ENCODE measurements around the gene POU2AF2.
"Not testable (repeated sequence)": the region's sequence is repeated elsewhere in the genome, so short reads cannot be mapped to it uniquely, and the experiment has no call there.

POU2AF2 gene

DNA sequence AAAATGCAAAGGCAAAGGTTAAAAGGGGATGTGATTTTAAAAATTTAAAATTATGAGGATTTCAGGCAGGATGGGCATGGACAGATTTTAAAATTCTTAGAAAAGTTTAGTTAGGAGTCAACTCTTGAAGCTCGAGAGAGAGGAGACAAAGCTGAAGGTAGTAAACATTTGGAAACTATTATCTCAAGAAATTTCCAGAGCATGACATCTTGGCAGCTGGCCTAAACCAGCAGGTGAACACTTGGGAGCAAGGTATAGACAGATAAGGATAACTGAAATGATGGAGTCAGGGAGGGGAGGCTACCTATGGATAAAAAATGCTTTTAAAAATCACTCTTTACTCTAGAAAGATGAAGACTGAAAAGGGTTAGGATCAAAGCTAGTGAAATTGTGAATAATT lies 66.6 kb downstream of the POU2AF2 start:
- no peak overlapping the region for H2AFZ ChIP-seq (ENCODE audit: low read depth, low read length)
- H3K27me3 ChIP-seq (ENCODE audit: insufficient read depth, low read length): no peaks in the 10 kb centered on the region
- no peaks in the 10 kb centered on the region for H3K9me3 ChIP-seq (ENCODE audit: low read length)
- no peaks in the 10 kb centered on the region for H3K4me1 ChIP-seq (ENCODE audit: insufficient read depth, low read length)
- no peaks in the 10 kb centered on the region for H3K36me3 ChIP-seq (ENCODE audit: insufficient read depth, low read length)
- H3K4me3 ChIP-seq (ENCODE audit: low read length): no peak overlapping the region

DNA sequence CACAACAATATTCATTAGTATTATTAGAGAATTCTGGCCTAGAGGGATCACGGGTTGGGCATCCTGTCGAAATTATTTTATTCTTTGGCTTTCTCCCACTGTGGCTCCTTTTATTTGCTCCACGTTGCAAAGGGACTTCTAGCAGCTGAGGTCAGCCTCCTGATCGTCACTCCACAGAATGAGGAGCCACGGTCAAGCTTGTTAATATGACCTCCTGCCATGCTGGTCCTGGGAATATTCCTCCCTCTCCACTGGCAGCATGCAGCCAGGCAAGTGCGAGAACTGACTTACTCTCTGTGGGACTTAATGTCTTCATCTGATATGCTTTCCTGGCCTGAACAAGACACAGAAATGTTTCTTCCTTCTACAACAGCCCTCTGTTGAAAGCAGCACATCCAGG lies 73.8 kb downstream of the POU2AF2 start:
- Histone ChIP-seq H3K4me3 (ENCODE audit: low read length) (no peak overlapping the region), H3K36me3 (ENCODE audit: insufficient read depth, low read length) (no peaks in the 10 kb centered on the region), H3K9me3 (ENCODE audit: low read length) (no peaks in the 10 kb centered on the region), H3K27me3 (ENCODE audit: insufficient read depth, low read length) (no peaks in the 10 kb centered on the region), H3K4me1 (ENCODE audit: insufficient read depth, low read length) (no peaks in the 10 kb centered on the region), H2AFZ (ENCODE audit: low read depth, low read length) (no peak overlapping the region)

DNA sequence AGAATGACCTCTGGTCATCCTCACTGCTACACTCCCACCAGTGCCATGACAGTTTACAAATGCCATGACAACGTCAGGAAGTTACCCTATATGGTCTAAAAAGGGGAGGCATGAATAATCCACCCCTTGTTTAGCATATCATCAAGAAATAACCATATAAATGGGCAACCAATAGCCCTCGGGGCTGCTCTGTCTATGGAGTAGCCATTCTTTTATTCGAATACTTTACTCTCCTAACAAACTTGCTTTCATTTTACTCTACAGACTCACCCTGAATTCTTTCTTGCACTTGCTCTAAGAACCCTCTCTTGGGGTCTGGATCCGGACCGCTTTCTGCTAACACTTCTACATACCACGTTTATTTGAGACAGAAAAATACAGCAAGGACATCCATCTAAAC lies 74.7 kb downstream of the POU2AF2 start:
- H3K9me3 ChIP-seq (ENCODE audit: low read length); H3K4me1 ChIP-seq (ENCODE audit: insufficient read depth, low read length); H2AFZ ChIP-seq (ENCODE audit: low read depth, low read length); H3K27me3 ChIP-seq (ENCODE audit: insufficient read depth, low read length); H3K4me3 ChIP-seq (ENCODE audit: low read length); H3K36me3 ChIP-seq (ENCODE audit: insufficient read depth, low read length): not testable (repeated sequence)

DNA sequence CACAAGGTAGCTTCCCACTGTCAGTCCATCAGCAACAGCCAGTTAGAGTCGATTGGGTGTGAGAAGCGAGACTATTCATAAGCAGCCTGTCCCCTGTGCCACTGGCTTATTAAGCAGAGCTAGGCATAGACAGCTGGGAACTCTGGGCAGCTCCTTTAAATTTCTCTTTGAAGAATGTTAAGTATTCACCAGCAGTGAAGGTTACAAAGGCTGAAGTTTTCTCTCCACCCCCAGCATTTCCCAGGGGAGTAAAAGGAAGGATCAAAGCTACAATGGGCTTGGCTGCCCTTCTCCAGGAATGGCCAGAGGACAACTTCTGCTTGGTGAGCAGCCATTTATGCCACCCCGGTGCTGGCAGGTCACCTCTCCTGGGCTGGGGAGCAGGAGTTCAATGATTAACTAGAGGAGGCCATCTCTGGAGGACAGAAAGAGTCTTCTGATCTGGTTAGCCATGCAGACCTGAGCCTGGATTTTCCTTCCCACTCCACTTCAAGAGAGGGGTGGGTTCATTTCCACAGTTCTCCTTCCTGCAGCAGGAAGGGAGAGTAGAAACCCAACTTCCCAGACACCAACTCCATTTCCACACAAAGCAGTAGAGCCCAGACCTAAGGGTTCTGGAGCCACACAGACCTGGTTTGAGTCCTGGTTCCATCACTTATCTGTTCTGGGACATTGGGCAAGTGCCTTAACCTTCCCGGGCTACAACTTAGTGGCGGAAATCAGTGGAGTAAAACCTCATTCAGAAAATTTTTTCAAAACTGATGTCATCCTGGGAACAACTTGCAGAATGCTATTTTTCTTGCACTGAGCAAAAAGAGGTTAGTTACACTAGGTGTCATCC lies 75.4 kb downstream of the POU2AF2 start:
- Histone ChIP-seq H3K4me1 (ENCODE audit: insufficient read depth, low read length) (no peaks in the 10 kb centered on the region), H3K36me3 (ENCODE audit: insufficient read depth, low read length) (no peaks in the 10 kb centered on the region), H3K4me3 (ENCODE audit: low read length) (no peak overlapping the region), H3K9me3 (ENCODE audit: low read length) (no peaks in the 10 kb centered on the region), H2AFZ (ENCODE audit: low read depth, low read length) (no peak overlapping the region), H3K27me3 (ENCODE audit: insufficient read depth, low read length) (no peaks in the 10 kb centered on the region)

DNA sequence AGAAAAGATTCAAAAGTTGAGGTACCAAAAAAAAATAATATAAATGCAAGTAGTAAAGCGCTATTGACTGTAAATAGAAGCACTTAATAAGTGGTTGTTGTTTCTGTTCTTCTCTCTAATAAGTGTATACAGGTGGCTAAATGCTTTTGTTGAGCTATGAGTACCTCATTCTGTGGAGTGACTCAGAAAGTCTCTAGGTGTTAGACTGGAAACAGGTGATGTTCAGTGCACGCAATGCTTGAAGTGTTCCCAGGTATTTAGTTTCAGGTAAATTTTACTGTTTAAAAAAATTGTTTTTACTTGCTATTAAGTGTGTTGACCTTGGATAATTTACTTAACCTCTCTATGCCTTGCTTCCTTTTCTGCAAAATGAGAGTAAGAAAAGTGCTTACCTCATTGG lies 77.0 kb downstream of the POU2AF2 start:
- H3K4me3 ChIP-seq (ENCODE audit: low read length): no peak overlapping the region
- H2AFZ ChIP-seq (ENCODE audit: low read depth, low read length): no peak overlapping the region
- no peaks in the 10 kb centered on the region for H3K9me3 ChIP-seq (ENCODE audit: low read length)
- H3K27me3 ChIP-seq (ENCODE audit: insufficient read depth, low read length): no peaks in the 10 kb centered on the region
- H3K36me3 ChIP-seq (ENCODE audit: insufficient read depth, low read length): no peaks in the 10 kb centered on the region
- H3K4me1 ChIP-seq (ENCODE audit: insufficient read depth, low read length): no peaks in the 10 kb centered on the region

DNA sequence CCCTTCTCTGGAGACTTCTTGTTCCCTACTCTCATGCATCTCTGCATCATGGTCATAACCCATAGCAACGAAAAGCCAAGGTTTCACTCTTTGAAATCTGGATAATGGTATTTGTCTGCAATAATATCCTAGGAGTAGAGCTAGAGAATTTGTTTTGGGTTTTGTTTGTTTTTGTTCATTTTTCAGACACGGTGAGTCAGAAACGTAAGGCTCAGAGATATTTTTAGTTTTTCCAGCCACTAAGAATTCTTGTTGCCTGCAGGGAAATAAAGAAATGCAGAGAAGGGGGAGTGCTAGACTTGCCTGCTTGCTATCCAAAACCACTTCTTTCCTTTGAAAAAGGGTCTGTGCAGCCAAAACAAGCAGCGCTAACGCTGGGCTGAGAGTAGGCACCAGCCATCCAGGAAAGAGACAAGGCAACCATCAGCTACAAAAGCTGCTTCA lies 78.8 kb downstream of the POU2AF2 start:
- Histone ChIP-seq H3K9me3 (ENCODE audit: low read length) (no peaks in the 10 kb centered on the region), H3K4me3 (ENCODE audit: low read length) (no peak overlapping the region), H3K4me1 (ENCODE audit: insufficient read depth, low read length) (no peaks in the 10 kb centered on the region), H3K36me3 (ENCODE audit: insufficient read depth, low read length) (no peaks in the 10 kb centered on the region), H2AFZ (ENCODE audit: low read depth, low read length) (no peak overlapping the region), H3K27me3 (ENCODE audit: insufficient read depth, low read length) (no peaks in the 10 kb centered on the region)

DNA sequence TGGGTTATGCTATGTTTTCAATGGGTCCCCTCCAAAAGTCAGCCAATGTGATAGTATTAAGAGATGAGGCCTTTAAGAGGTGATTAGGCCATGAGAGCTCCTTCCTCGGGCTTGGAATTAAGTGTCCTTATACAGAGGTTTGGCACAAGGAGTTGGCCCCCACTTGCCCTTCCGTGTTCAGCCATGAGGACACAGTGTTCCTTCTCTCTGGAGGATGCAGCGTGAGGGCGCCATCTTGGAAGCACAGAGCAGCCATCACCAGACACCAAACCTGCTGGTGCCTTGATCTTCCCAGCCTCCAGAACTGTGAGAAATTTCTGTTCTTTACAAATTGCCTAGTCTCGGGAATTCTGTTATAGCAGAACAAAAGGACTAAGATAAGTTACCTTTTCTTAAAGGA lies 79.7 kb downstream of the POU2AF2 start:
- Histone ChIP-seq H3K4me1 (ENCODE audit: insufficient read depth, low read length) (no peaks in the 10 kb centered on the region), H3K27me3 (ENCODE audit: insufficient read depth, low read length) (no peaks in the 10 kb centered on the region), H3K36me3 (ENCODE audit: insufficient read depth, low read length) (no peaks in the 10 kb centered on the region), H3K9me3 (ENCODE audit: low read length) (no peaks in the 10 kb centered on the region), H2AFZ (ENCODE audit: low read depth, low read length) (no peak overlapping the region), H3K4me3 (ENCODE audit: low read length) (no peak overlapping the region)

DNA sequence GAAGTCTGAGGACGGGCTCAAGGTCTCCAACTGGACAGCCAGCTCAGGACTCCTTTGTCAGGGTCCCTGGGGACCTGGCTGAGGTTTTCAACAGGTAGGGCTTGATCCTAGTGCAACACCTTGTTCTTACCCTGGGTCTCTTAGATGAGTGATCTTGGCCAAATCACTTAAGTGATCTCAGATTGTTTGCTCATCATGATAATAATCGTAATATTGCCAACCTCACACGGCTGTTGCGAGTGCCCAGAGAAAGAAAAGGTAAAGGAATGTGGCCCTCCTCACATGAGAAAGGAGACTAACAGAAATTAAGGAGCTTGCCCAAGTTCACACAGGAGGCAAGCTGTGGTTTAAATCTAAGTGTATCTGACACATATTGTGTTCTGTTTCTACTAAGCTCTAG lies 81.3 kb downstream of the POU2AF2 start:
- no peaks in the 10 kb centered on the region for H3K36me3 ChIP-seq (ENCODE audit: insufficient read depth, low read length)
- H3K4me3 ChIP-seq (ENCODE audit: low read length): no peak overlapping the region
- no peaks in the 10 kb centered on the region for H3K27me3 ChIP-seq (ENCODE audit: insufficient read depth, low read length)

DNA sequence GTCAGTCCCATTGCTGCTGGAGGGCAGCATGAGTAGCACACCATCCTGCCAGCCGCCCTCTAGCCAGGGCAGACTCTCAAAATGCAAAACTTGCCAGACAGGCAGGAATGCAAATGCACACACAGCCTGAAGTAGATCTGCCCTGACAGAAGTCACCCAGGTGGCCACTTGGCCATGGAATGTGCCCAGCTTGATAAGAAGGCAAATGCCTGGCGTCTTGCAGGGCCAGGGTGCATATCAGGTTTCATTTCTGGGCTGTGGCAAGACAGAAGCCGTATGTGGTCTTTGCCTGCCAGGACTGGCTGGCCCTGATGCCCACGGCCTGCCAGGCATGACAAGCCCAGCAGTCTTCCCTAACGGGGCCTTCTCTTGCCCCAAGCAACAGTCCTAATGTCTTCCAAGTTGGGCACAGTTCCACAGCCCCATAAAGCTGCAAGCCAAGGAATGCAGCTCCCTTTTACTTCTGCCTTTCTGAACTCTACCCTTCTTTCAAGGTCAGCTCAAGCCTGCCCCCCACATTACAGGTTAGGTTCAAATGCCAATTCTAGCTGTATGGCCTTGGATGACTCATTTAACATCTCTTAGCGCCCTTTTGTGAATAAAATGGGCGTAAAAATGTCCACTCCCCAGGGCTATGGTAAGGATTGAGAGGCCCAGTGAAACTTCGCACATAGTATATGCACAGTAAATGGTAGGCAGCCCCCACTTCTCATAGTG lies 82.5 kb downstream of the POU2AF2 start:
- H2AFZ ChIP-seq (ENCODE audit: low read depth, low read length): no peak overlapping the region
- H3K27me3 ChIP-seq (ENCODE audit: insufficient read depth, low read length): no peaks in the 10 kb centered on the region
- no peak overlapping the region for H3K4me3 ChIP-seq (ENCODE audit: low read length)
- no peaks in the 10 kb centered on the region for H3K4me1 ChIP-seq (ENCODE audit: insufficient read depth, low read length)
- no peaks in the 10 kb centered on the region for H3K9me3 ChIP-seq (ENCODE audit: low read length)
- no peaks in the 10 kb centered on the region for H3K36me3 ChIP-seq (ENCODE audit: insufficient read depth, low read length)

More for the DNA sequence above, 81.3 kb downstream of the POU2AF2 start:
- Histone ChIP-seq H3K9me3 (ENCODE audit: low read length) (no peaks in the 10 kb centered on the region), H2AFZ (ENCODE audit: low read depth, low read length) (no peak overlapping the region), H3K4me1 (ENCODE audit: insufficient read depth, low read length) (no peaks in the 10 kb centered on the region)

DNA sequence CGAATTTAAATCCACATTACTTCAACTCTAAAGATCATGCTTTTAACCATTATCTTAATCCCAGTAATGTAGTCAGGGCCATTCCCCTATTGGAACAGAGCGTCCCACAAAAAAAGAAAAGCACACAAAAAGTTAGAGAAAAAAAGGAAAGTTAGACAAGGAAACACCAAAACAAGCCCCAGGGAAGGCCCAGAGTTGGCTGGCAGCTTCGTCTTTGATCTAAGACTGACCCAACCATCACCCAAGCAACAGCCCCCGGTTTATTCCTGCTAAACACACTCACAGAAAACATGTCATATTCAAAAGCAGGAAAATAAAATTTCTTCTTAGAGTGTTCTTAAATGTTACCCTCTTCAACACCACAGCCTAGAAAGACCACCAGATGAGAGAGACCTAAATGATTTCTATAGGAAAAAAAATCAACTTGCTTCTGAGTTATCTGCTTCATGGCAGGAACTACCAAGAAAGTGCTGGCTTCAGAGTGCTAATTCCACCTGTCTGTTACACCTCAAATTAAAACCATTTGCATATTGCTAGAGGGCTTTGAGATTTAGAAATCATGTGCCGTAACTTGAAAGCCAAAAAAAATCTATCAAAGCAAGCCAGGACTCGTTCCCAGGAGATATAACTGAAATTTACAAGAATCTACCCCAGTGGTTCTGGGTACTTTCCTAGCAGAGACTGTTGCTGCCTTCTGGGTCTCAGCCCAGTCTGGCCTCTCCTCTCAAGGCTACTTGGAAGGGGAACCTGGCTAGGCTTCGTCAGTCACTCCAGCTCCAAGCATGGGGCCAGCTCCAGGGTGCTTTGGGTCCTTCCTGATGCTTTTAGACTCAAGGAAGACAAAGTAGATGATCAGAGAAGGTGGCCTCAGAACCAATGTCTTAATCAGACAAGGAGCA lies 84.0 kb downstream of the POU2AF2 start:
- Histone ChIP-seq H3K9me3 (ENCODE audit: low read length) (no peaks in the 10 kb centered on the region), H2AFZ (ENCODE audit: low read depth, low read length) (no peak overlapping the region), H3K4me1 (ENCODE audit: insufficient read depth, low read length) (no peaks in the 10 kb centered on the region), H3K4me3 (ENCODE audit: low read length) (no peak overlapping the region), H3K27me3 (ENCODE audit: insufficient read depth, low read length) (no peaks in the 10 kb centered on the region), H3K36me3 (ENCODE audit: insufficient read depth, low read length) (no peaks in the 10 kb centered on the region)

DNA sequence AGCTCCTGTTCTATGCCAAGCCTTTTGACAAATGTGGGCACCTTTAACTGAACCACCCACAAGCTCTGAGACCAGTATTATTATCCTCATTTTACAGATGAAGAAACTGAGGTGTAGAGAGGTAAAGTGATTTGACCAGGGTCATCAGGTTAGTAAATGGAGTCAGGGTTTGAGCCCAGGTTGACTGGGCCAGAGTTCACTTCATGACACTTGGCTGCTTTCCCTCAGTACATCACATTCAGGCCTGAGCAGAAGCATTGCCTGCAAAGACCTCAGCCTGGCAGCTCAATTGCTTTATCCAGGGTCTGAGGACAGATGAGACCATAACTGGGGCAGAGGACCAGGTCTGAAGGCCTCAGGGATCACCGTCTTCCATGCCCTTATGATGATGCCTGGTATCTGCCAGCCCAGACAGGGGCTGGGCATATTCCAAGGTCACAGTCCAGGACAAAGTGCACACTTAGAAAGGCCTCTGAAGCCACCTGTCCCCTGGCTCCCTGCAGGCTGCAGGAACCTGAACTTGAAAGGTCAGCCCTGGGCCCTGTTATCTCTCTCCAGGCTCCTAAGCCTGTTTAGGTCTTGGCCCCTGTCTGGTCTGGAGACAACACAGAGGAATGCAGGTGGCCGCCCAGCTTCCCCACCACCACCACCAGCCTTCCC lies 84.8 kb downstream of the POU2AF2 start:
- no peak overlapping the region for H2AFZ ChIP-seq (ENCODE audit: low read depth, low read length)
- H3K27me3 ChIP-seq (ENCODE audit: insufficient read depth, low read length): no peaks in the 10 kb centered on the region
- H3K36me3 ChIP-seq (ENCODE audit: insufficient read depth, low read length): no peaks in the 10 kb centered on the region
- H3K9me3 ChIP-seq (ENCODE audit: low read length): no peaks in the 10 kb centered on the region
- no peaks in the 10 kb centered on the region for H3K4me1 ChIP-seq (ENCODE audit: insufficient read depth, low read length)
- H3K4me3 ChIP-seq (ENCODE audit: low read length): no peak overlapping the region

DNA sequence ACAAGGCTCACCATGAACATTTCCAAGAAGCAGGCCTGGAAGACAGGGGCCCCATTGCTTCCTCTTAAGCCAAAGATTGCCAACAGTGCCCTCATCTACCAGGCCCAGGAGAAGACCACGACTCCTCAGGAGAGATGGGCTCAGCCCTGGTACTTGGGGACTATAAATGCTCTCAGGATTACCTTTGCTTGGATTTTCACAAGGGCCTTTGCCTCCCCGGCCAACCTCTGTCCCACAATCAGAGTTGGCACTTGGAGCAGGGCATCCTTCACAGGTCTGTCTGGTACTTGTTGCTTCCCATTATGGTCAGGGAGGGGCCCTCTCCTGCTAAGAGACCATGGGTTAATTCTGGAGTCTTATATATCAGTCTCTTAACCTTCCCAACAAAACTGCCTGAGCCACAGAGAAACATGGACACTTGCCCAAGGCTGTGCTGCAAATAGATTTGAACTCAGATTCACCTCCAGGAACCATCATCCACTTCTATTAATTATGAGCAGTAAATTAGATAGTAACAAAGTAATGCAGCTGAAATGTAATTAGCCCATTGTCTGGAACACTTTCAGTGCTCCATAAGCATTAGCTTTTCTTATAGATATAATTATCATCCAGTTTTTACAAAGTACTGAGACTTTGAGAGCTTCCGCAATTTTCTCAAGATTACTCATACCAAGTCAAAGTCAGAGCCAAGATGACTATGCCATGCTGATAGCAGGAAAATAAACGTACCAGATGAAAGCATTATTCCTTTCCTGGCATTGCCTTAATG lies 86.4 kb downstream of the POU2AF2 start:
- no peaks in the 10 kb centered on the region for H3K27me3 ChIP-seq (ENCODE audit: insufficient read depth, low read length)
- no peaks in the 10 kb centered on the region for H3K9me3 ChIP-seq (ENCODE audit: low read length)
- H3K36me3 ChIP-seq (ENCODE audit: insufficient read depth, low read length): no peaks in the 10 kb centered on the region
- no peak overlapping the region for H3K4me3 ChIP-seq (ENCODE audit: low read length)
- H2AFZ ChIP-seq (ENCODE audit: low read depth, low read length): no peak overlapping the region
- no peaks in the 10 kb centered on the region for H3K4me1 ChIP-seq (ENCODE audit: insufficient read depth, low read length)
